Measurements from ENCODE around the gene AKIRIN2.

DNA sequence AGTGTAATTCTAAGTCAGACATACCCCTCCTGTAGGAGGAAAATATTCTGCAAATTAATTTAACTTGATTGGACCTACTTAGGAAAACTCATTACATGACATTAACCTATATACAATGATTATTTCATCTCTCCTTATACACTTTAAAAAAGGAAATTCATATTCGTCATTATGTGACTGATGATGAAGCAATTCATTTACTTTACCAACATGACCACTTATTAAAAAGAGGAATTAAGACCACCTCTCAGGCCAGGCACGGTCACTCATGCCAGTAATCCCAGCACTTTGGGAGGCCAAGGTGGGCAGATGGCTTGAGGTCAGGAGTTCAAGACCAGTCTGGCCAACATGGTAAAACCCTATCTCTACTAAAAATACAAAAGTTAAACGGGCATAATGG is 11.6 kb downstream of the AKIRIN2 start:
- TF ChIP-seq, protein P1, sequence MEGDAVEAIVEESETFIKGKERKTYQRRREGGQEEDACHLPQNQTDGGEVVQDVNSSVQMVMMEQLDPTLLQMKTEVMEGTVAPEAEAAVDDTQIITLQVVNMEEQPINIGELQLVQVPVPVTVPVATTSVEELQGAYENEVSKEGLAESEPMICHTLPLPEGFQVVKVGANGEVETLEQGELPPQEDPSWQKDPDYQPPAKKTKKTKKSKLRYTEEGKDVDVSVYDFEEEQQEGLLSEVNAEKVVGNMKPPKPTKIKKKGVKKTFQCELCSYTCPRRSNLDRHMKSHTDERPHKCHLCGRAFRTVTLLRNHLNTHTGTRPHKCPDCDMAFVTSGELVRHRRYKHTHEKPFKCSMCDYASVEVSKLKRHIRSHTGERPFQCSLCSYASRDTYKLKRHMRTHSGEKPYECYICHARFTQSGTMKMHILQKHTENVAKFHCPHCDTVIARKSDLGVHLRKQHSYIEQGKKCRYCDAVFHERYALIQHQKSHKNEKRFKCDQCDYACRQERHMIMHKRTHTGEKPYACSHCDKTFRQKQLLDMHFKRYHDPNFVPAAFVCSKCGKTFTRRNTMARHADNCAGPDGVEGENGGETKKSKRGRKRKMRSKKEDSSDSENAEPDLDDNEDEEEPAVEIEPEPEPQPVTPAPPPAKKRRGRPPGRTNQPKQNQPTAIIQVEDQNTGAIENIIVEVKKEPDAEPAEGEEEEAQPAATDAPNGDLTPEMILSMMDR (conservative IDR thresholded peaks at IDR 0.05; ENCODE audit: low read length) = no peak
- TF ChIP-seq EZH2phosphoT487 (IDR thresholded peaks at IDR 0.05; ENCODE audit: borderline replicate concordance) = no peak

Data from Loucy (cell line).